Spleen (tissue), 11 donors: ENCODE results near the gene CEP135. TPM values are rescaled to one million over a fixed set of nuclear protein-coding genes. Genes with fewer than 3 reads are reported as not detected.
"Not testable (repeated sequence)": the region's sequence is repeated elsewhere in the genome, so short reads cannot be mapped to it uniquely, and the experiment has no call there.

Experiments used
- DNase-seq: peaks from one replicate; pipeline ENCODE4 v3.0.0-alpha.2; 2020
- H3K27ac ChIP-seq, 8 donors: fragments of 200-600 bp; sonication (generic) in 7 of 8; 1 replicate in 4 of 8; 2 replicates in 4 of 8; pipeline versions ENCODE4 v1.5.0 to v1.8.0; 2016 to 2021; ENCODE audit warnings: inconsistent platforms in 4 of 8, mild to moderate bottlenecking in 4 of 8, moderate library complexity in 1 of 8
- H3K27me3 ChIP-seq, 7 donors: fragments of 200-600 bp; sonication (generic) in 6 of 7; replicated peaks in 1 of 7; 1 replicate in 4 of 7; 2 replicates in 3 of 7; pipeline versions ENCODE4 v1.5.0 to v1.8.0; 2016 to 2021; ENCODE audit warnings: inconsistent platforms in 3 of 7, mild to moderate bottlenecking in 1 of 7
- H3K36me3 ChIP-seq, 6 donors: fragments of 200-600 bp; sonication (generic) in 5 of 6; 1 replicate in 4 of 6; 2 replicates in 2 of 6; pipeline versions ENCODE4 v1.5.0 to v1.8.0; 2016 to 2021; ENCODE audit warnings: inconsistent platforms in 2 of 6
- H3K4me1 ChIP-seq, 6 donors: fragments of 200-600 bp; sonication (generic) in 5 of 6; 1 replicate in 3 of 6; 2 replicates in 3 of 6; pipeline versions ENCODE4 v1.5.0 to v1.8.0; 2016 to 2021; ENCODE audit warnings: inconsistent platforms in 3 of 6
- H3K4me3 ChIP-seq, 8 donors: fragments of 200-600 bp; sonication (generic) in 7 of 8; 1 replicate in 4 of 8; 2 replicates in 4 of 8; pipeline versions ENCODE4 v1.5.0 to v1.8.0; 2016 to 2021; ENCODE audit warnings: inconsistent platforms in 4 of 8, mild to moderate bottlenecking in 4 of 8, moderate library complexity in 2 of 8
- H3K9me3 ChIP-seq, 8 donors: fragments of 200-600 bp; sonication (generic) in 7 of 8; 1 replicate in 4 of 8; 2 replicates in 4 of 8; pipeline versions ENCODE4 v1.5.0 to v1.8.0; 2016 to 2021; ENCODE audit warnings: inconsistent platforms in 4 of 8
- POLR2A ChIP-seq, 3 donors: fragments of 450-650 bp; IDR thresholded peaks; one replicate each; pipeline ENCODE4 v1.5.1; 2017; ENCODE audit warnings: antibody characterized with exemption in 3 of 3, mild to moderate bottlenecking in 1 of 3
- POLR2AphosphoS5 ChIP-seq, 3 donors: sonication (generic); formaldehyde crosslinking; IDR thresholded peaks; one replicate each; pipeline ENCODE4 v1.5.1; 2017; ENCODE audit warnings: antibody characterized with exemption in 3 of 3
- WGBS, 5 donors: extraction: QIAGEN DNeasy Blood & Tissue Kit in 3 of 5; methylation state at CpG; one replicate each; pipeline versions ENCODE4 v1.1.5 to v1.1.7; 2013 to 2018; 5-methylcytosine and 5-hydroxymethylcytosine counted together
- intact Hi-C: fragments of 100-400 bp; cut with DNase I; formaldehyde crosslinking; loops from one replicate; pipeline ENCODE4 v1.15.0; 2023; ENCODE audit warnings: low total_unique reads
- polyA plus RNA-seq, 3 donors: library from polyadenylated mRNA; stranded (reverse); fragments of 200-250 nt; gene quantifications; one replicate each; pipeline ENCODE4 v1.2.1, GENCODE V29; 2013
- total RNA-seq, 7 donors: library from RNA; depleted of rRNA in 3 of 7; stranded (reverse); fragments of >200 nt in 3 of 7; fragmentation: NEBNext Ultra II Directional in 4 of 7; extraction: Animal tissue kit (Norgen Biotek cat#: 25700) in 4 of 7; gene quantifications; one replicate each; pipeline versions ENCODE4 v1.1.0 to v1.2.1, GENCODE V29; 2016 to 2021
- TF ChIP-seq, protein P1 (sequence below), 11 experiments: fragments of 200-600 bp in 7 of 11; fragments of 450-650 bp in 4 of 11; sonication (generic) in 4 of 11; IDR thresholded peaks in 8 of 11; conservative IDR thresholded peaks in 3 of 11; 1 replicate in 7 of 11; 2 replicates in 4 of 11; pipeline versions ENCODE4 v1.4.0 to v1.8.0; 2016 to 2021; ENCODE audit warnings: antibody characterized with exemption in 11 of 11, inconsistent platforms in 4 of 11, mild to moderate bottlenecking in 1 of 11
- donor health status: healthy with polysubstance abuse.
- donor health status: DM: no; HTN: no; CAD: no; lungs with moderate emphysema.
- donor health status: DM: no; HTN: no; CAD: no.
- donor health status: Bipolar disorder and iron deficiency.
- donor health status: healthy.
- donor health status: DM: no; HTN: no; CAD: no.
- donor health status: DM: yes; HTN: yes; CAD: no.

Gene CEP135
- total and polyA plus RNA-seq, 10 donors, result 2.7 to 21.5 (median 14.2) TPM

DNA sequence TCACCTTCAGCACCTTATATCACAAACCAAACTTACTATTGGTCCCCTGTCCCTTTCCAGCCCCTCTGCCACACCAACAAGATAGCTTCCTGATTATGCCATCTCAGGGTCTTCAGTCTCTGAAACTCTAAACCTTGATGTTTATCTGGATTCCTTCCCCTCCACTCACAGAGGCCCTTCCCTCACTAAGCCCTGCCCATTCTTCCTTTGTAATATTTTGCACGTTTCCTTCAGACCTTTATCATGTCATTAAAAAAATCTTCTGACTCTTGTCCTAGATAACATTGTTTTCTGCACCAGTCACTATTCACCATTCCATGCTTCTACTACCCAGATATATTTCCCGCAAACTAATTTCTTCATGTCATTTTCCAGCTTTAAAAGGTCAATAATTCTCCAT, 17.7 kb upstream of the CEP135 start:
- no peak overlapping the region for H3K4me3 ChIP-seq
- peaks cover 0 to 6% (median 0%) of the 10 kb centered on the region in 6 donors for H3K4me1 ChIP-seq
- H3K36me3 ChIP-seq, result no peaks in the 10 kb centered on the region
- H3K27me3 ChIP-seq, result no peaks in the 10 kb centered on the region
- TF ChIP-seq POLR2A (IDR thresholded peaks at IDR 0.05), result no peak
- no peak for TF ChIP-seq POLR2AphosphoS5 (IDR thresholded peaks at IDR 0.05)
- TF ChIP-seq, protein P1, sequence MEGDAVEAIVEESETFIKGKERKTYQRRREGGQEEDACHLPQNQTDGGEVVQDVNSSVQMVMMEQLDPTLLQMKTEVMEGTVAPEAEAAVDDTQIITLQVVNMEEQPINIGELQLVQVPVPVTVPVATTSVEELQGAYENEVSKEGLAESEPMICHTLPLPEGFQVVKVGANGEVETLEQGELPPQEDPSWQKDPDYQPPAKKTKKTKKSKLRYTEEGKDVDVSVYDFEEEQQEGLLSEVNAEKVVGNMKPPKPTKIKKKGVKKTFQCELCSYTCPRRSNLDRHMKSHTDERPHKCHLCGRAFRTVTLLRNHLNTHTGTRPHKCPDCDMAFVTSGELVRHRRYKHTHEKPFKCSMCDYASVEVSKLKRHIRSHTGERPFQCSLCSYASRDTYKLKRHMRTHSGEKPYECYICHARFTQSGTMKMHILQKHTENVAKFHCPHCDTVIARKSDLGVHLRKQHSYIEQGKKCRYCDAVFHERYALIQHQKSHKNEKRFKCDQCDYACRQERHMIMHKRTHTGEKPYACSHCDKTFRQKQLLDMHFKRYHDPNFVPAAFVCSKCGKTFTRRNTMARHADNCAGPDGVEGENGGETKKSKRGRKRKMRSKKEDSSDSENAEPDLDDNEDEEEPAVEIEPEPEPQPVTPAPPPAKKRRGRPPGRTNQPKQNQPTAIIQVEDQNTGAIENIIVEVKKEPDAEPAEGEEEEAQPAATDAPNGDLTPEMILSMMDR (IDR thresholded peaks at IDR 0.05 in 8 of 11, conservative IDR thresholded peaks at IDR 0.05 in 3 of 11), result no peak
- peaks cover 0 to 40% (median 18%) of the 10 kb centered on the region in 8 donors for H3K9me3 ChIP-seq
- WGBS, 5 donors, result 56 to 61% (median 59%) methylated on average over 2 of the region's 2 CpGs
- H3K27ac ChIP-seq, result peak overlapping the region in 1 of 8 donors; percentile 9
- intact Hi-C loops, result no loop called here
- DNase-seq, result no peak

DNA sequence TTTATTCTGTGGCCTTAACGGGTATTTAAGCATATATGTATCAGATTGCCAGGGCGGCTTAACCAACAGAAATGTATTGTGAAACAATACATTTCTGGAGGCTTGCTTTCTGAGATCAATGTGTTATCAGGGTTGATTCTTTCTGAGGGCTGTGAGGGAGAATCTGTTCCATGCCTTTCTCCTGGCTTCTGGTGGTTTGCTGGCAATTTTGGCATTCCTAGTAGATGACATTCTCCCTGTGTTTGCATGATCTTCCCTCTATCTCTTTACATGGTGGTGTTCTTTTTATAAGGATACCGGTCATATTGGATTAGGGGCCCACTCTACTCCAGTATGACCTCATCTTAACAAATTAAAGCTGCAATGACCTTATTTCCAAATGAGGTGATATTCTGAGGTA, 16.9 kb upstream of the CEP135 start:
- TF ChIP-seq POLR2A (IDR thresholded peaks at IDR 0.05), result no peak
- TF ChIP-seq POLR2AphosphoS5 (IDR thresholded peaks at IDR 0.05), result no peak
- TF ChIP-seq, protein P1 (IDR thresholded peaks at IDR 0.05 in 8 of 11, conservative IDR thresholded peaks at IDR 0.05 in 3 of 11), result no peak
- intact Hi-C loops, result no loop called here
- H3K27ac ChIP-seq, result no peak overlapping the region
- H3K4me3 ChIP-seq, result no peak overlapping the region
- peaks cover 0 to under 1% (median 0%) of the 10 kb centered on the region in 6 donors for H3K36me3 ChIP-seq
- H3K27me3 ChIP-seq, result no peaks in the 10 kb centered on the region
- DNase-seq, result no peak
- peaks cover 0 to 48% (median 25%) of the 10 kb centered on the region in 8 donors for H3K9me3 ChIP-seq
- 85 to 97% (median 93%) methylated on average over 3 of the region's 3 CpGs for WGBS, 5 donors
- H3K4me1 ChIP-seq, result peaks cover 0 to 6% (median 0%) of the 10 kb centered on the region in 6 donors

DNA sequence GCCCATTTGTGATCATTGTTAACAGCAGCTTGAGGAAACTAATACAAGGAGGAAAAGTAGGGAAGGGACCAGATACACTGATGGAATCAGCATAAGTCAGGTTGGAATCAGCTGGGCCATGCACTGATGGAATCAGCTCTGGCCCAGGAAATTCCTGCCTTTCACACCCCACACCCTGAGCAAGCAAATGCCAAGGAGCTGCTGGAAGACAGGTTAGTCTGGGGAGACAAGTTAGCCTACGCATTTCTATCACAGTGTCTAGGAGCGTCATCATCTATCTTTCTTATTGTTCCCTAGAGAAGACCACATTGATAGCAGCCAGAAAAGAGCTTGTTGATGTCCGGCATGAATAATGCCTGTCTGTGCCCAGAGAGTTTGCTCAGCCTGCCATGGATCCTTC, 16.2 kb upstream of the CEP135 start:
- H3K27ac ChIP-seq, result no peak overlapping the region
- no peak for DNase-seq
- WGBS, 5 donors, result 94 to 100% (median 97%) methylated on average over 3 of the region's 3 CpGs
- peaks cover under 1 to 54% (median 31%) of the 10 kb centered on the region in 8 donors for H3K9me3 ChIP-seq
- no peaks in the 10 kb centered on the region for H3K27me3 ChIP-seq
- TF ChIP-seq POLR2AphosphoS5 (IDR thresholded peaks at IDR 0.05) (no peak), POLR2A (IDR thresholded peaks at IDR 0.05) (no peak)
- TF ChIP-seq, protein P1 (IDR thresholded peaks at IDR 0.05 in 8 of 11, conservative IDR thresholded peaks at IDR 0.05 in 3 of 11), result no peak
- H3K4me3 ChIP-seq, result no peak overlapping the region
- intact Hi-C loops, result no loop called here
- peaks cover 0 to 6% (median 0%) of the 10 kb centered on the region in 6 donors for H3K4me1 ChIP-seq
- H3K36me3 ChIP-seq, result peaks cover 0 to 8% (median 0%) of the 10 kb centered on the region in 6 donors

DNA sequence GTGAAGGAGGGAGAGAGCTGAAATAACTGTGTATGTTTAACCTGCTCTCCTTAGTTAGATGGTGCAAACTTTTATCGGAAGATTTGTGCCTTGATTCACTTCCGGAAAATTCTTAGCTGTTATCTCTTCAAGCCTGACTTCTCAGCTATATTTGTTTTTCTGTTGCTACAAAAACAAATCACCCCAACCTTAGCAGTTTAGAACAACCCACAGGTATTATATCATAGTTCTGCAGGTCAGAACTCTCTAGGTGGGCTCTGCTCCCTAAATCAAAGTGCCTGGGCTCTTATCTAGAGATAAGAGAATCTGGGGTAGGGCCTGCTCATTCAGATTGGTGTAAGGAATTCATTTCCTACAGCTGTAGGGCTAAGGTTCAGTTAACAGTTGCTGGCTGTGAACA, 15.1 kb upstream of the CEP135 start:
- Histone ChIP-seq H3K27ac (no peak overlapping the region), H3K9me3 (peaks cover 7 to 59% (median 39%) of the 10 kb centered on the region in 8 donors), H3K4me1 (peaks cover 0 to 6% (median 0%) of the 10 kb centered on the region in 6 donors), H3K36me3 (peaks cover 0 to 19% (median 8%) of the 10 kb centered on the region in 6 donors), H3K4me3 (no peak overlapping the region), H3K27me3 (no peaks in the 10 kb centered on the region)
- WGBS, 5 donors, result 84 to 97% (median 94%) methylated on average over 2 of the region's 2 CpGs
- intact Hi-C loops, result no loop called here
- TF ChIP-seq POLR2A (IDR thresholded peaks at IDR 0.05) (no peak), POLR2AphosphoS5 (IDR thresholded peaks at IDR 0.05) (no peak)
- TF ChIP-seq, protein P1 (IDR thresholded peaks at IDR 0.05 in 8 of 11, conservative IDR thresholded peaks at IDR 0.05 in 3 of 11), result no peak
- no peak for DNase-seq

DNA sequence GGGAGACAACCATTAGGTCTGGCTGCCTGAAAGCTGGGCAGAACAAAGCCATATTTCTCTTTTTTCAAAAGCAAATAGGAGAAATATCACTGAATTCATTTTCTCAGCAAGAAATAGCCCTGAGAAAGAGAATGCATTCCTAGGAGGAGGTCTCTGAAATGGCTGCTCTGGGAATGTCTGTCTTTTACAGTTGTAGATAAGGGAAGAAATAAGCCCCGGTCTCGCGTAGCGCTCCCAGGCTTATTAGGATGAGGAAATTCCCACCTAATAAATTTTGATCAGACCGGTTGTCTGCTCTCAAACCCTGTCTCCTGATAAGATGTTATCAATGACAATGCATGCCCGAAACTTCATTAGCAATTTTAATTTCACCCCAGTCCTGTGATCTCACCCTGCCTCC, 12.8 kb upstream of the CEP135 start:
- intact Hi-C loops, H3K27ac ChIP-seq, H3K4me3 ChIP-seq, DNase-seq, H3K4me1 ChIP-seq, H3K27me3 ChIP-seq: not testable (repeated sequence)
- peaks cover 0 to 38% (median 21%) of the 10 kb centered on the region in 6 donors for H3K36me3 ChIP-seq
- H3K9me3 ChIP-seq, result peaks cover 7 to 81% (median 57%) of the 10 kb centered on the region in 8 donors
- 95 to 99% (median 97%) methylated on average over 6 of the region's 6 CpGs for WGBS, 5 donors
